ENCODE data around the gene SND1. TPM values are rescaled to one million over a fixed set of nuclear protein-coding genes. Genes with fewer than 3 reads are reported as not detected.

Gene SND1
- total and polyA plus RNA-seq, 4 donors: 59.4 to 214 (median 84.1) TPM

DNA sequence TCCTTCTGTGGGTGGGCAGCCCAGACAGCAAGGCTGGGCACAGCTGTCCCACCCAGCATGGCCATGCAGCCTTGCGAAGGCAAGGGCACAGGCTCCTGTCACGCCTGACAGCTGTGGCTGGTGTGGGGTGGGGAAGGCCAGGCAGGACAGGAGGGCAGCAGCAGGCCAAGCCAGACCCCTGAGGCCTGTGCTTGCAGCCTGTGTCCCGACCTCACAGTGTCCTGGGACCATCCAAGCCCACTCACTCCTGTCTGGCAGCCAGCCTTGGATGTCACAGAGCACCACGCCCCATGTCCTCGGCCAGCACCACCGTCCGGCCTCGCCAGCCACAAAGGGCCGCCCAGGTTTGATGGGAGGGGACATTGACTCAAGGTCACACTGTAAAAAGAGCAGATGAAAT lies 464.7 kb downstream of the SND1 start:
- H3K4me1 ChIP-seq (ENCODE audit: control insufficient read depth in 4 of 4, insufficient read depth in 4 of 4, low read length in 3 of 4): no peaks in the 10 kb centered on the region
- 95% methylated on average over 9 of the region's 9 CpGs for WGBS
- DNase-seq (ENCODE audit: low spot score): peak; percentile 29
- no peaks in the 10 kb centered on the region for H3K27me3 ChIP-seq (ENCODE audit: control insufficient read depth in 4 of 4, insufficient read depth in 4 of 4, low read length in 3 of 4)
- no peak overlapping the region for H3K27ac ChIP-seq (ENCODE audit: low read depth in 1 of 2, low read length in 2 of 2)
- H3K9ac ChIP-seq (ENCODE audit: low read depth in 1 of 2, low read length in 2 of 2): no peak overlapping the region
- TF ChIP-seq, protein P1, sequence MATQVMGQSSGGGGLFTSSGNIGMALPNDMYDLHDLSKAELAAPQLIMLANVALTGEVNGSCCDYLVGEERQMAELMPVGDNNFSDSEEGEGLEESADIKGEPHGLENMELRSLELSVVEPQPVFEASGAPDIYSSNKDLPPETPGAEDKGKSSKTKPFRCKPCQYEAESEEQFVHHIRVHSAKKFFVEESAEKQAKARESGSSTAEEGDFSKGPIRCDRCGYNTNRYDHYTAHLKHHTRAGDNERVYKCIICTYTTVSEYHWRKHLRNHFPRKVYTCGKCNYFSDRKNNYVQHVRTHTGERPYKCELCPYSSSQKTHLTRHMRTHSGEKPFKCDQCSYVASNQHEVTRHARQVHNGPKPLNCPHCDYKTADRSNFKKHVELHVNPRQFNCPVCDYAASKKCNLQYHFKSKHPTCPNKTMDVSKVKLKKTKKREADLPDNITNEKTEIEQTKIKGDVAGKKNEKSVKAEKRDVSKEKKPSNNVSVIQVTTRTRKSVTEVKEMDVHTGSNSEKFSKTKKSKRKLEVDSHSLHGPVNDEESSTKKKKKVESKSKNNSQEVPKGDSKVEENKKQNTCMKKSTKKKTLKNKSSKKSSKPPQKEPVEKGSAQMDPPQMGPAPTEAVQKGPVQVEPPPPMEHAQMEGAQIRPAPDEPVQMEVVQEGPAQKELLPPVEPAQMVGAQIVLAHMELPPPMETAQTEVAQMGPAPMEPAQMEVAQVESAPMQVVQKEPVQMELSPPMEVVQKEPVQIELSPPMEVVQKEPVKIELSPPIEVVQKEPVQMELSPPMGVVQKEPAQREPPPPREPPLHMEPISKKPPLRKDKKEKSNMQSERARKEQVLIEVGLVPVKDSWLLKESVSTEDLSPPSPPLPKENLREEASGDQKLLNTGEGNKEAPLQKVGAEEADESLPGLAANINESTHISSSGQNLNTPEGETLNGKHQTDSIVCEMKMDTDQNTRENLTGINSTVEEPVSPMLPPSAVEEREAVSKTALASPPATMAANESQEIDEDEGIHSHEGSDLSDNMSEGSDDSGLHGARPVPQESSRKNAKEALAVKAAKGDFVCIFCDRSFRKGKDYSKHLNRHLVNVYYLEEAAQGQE (IDR thresholded peaks at IDR 0.05): no peak
- TF ChIP-seq SP1 (IDR thresholded peaks at IDR 0.05) (no peak), NR2F2 (IDR thresholded peaks at IDR 0.05) (no peak)
- H3K4me3 ChIP-seq (ENCODE audit: low read depth in 1 of 3, low read length in 3 of 3): no peak overlapping the region
- no peaks in the 10 kb centered on the region for H3K36me3 ChIP-seq (ENCODE audit: control insufficient read depth in 4 of 4, insufficient read depth in 3 of 4, low read depth in 1 of 4, low read length in 3 of 4)
- no peaks in the 10 kb centered on the region for H3K9me3 ChIP-seq (ENCODE audit: control insufficient read depth in 4 of 4, low read length in 3 of 4)

DNA sequence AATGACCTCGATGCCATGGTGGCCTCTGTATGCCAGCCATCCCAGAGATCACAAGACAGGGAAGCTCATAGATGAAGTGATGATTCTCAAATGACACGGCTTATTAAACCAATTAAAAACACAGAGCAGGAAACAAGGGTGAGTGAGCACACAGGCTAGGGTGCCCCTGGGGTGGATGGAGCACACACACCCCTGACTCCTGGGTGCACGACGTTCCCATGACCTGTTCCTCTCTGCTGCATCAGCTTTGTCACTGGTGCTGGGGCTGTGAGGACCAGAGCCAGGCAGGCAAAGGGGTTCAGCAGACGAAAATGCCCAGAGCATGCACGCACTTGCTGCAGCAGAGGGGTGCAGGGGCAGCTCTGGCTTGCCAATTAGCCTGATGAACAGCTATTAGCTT lies 465.7 kb downstream of the SND1 start:
- no peaks in the 10 kb centered on the region for H3K4me1 ChIP-seq (ENCODE audit: control insufficient read depth in 4 of 4, insufficient read depth in 4 of 4, low read length in 3 of 4)
- peak; percentile 12 for DNase-seq (ENCODE audit: low spot score)
- H3K4me3 ChIP-seq (ENCODE audit: low read depth in 1 of 3, low read length in 3 of 3): no peak overlapping the region
- no peaks in the 10 kb centered on the region for H3K27me3 ChIP-seq (ENCODE audit: control insufficient read depth in 4 of 4, insufficient read depth in 4 of 4, low read length in 3 of 4)
- H3K27ac ChIP-seq (ENCODE audit: low read depth in 1 of 2, low read length in 2 of 2): no peak overlapping the region
- no peak overlapping the region for H3K9ac ChIP-seq (ENCODE audit: low read depth in 1 of 2, low read length in 2 of 2)
- no peaks in the 10 kb centered on the region for H3K36me3 ChIP-seq (ENCODE audit: control insufficient read depth in 4 of 4, insufficient read depth in 3 of 4, low read depth in 1 of 4, low read length in 3 of 4)
- WGBS: 92% methylated on average over 6 of the region's 6 CpGs
- TF ChIP-seq NR2F2 (IDR thresholded peaks at IDR 0.05): no peak
- TF ChIP-seq GABPA (IDR thresholded peaks at IDR 0.05 in 1 of 2, conservative IDR thresholded peaks at IDR 0.05 in 1 of 2): no peak
- TF ChIP-seq, protein P2, sequence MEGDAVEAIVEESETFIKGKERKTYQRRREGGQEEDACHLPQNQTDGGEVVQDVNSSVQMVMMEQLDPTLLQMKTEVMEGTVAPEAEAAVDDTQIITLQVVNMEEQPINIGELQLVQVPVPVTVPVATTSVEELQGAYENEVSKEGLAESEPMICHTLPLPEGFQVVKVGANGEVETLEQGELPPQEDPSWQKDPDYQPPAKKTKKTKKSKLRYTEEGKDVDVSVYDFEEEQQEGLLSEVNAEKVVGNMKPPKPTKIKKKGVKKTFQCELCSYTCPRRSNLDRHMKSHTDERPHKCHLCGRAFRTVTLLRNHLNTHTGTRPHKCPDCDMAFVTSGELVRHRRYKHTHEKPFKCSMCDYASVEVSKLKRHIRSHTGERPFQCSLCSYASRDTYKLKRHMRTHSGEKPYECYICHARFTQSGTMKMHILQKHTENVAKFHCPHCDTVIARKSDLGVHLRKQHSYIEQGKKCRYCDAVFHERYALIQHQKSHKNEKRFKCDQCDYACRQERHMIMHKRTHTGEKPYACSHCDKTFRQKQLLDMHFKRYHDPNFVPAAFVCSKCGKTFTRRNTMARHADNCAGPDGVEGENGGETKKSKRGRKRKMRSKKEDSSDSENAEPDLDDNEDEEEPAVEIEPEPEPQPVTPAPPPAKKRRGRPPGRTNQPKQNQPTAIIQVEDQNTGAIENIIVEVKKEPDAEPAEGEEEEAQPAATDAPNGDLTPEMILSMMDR (IDR thresholded peaks at IDR 0.05; ENCODE audit: low read depth, low read length, missing input control): no peak
- no peak for TF ChIP-seq FOXA1 (IDR thresholded peaks at IDR 0.05)
- TF ChIP-seq, protein P3, sequence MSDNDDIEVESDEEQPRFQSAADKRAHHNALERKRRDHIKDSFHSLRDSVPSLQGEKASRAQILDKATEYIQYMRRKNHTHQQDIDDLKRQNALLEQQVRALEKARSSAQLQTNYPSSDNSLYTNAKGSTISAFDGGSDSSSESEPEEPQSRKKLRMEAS (IDR thresholded peaks at IDR 0.05): no peak
- TF ChIP-seq HNF4G (IDR thresholded peaks at IDR 0.05): no peak
- no peak for TF ChIP-seq RAD21 (IDR thresholded peaks at IDR 0.05)
- TF ChIP-seq, protein P4, sequence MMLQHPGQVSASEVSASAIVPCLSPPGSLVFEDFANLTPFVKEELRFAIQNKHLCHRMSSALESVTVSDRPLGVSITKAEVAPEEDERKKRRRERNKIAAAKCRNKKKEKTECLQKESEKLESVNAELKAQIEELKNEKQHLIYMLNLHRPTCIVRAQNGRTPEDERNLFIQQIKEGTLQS (IDR thresholded peaks at IDR 0.05): no peak
- no peak for TF ChIP-seq FOXA2 (IDR thresholded peaks at IDR 0.05)
- no peak for TF ChIP-seq HNF4A (conservative IDR thresholded peaks at IDR 0.05)
- no peak for TF ChIP-seq SP1 (IDR thresholded peaks at IDR 0.05)
- no peak for TF ChIP-seq TAF1 (conservative IDR thresholded peaks at IDR 0.05)
- TF ChIP-seq, protein P1 (IDR thresholded peaks at IDR 0.05): no peak
- TF ChIP-seq EGR1 (IDR thresholded peaks at IDR 0.05; ENCODE audit: low read depth in 2 of 2): no peak
- TF ChIP-seq JUND (IDR thresholded peaks at IDR 0.05): no peak
- TF ChIP-seq, protein P5, sequence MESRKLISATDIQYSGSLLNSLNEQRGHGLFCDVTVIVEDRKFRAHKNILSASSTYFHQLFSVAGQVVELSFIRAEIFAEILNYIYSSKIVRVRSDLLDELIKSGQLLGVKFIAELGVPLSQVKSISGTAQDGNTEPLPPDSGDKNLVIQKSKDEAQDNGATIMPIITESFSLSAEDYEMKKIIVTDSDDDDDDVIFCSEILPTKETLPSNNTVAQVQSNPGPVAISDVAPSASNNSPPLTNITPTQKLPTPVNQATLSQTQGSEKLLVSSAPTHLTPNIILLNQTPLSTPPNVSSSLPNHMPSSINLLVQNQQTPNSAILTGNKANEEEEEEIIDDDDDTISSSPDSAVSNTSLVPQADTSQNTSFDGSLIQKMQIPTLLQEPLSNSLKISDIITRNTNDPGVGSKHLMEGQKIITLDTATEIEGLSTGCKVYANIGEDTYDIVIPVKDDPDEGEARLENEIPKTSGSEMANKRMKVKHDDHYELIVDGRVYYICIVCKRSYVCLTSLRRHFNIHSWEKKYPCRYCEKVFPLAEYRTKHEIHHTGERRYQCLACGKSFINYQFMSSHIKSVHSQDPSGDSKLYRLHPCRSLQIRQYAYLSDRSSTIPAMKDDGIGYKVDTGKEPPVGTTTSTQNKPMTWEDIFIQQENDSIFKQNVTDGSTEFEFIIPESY (IDR thresholded peaks at IDR 0.05): no peak
- H3K9me3 ChIP-seq (ENCODE audit: control insufficient read depth in 4 of 4, low read length in 3 of 4): no peaks in the 10 kb centered on the region

All from liver (tissue), 9 donors.